ENCODE results near the gene MCEMP1. TPM values are rescaled to one million over a fixed set of nuclear protein-coding genes. Genes with fewer than 3 reads are reported as not detected.

Gene MCEMP1
- total RNA-seq, 1 experiment from 2014 or later = 0.44 TPM

DNA sequence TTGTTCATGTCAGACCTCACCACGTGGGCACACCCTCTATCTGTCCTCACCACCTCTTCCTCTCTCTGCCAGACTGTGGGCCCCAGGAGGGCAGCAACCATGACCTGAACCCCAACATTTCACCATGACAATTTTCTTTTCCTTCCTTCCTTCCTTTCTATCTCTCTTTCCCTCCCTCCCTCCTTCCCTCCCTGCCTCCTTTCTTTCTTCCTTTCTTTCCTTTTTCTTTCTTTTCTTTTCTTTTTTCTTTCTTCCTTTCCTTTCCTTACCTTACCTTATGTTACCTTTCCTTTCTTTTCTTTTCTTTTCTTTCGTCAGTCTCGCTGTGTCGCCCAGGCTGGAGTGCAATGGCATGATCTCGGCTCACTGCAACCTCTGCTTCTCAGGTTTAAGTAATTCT is 33.7 kb downstream of the MCEMP1 start:
- Mint-ChIP-seq H3K27me3 (ENCODE audit: insufficient read depth, unreplicated experiment) (peaks cover 16% of the 10 kb centered on the region), H3K36me3 (ENCODE audit: insufficient read depth, unreplicated experiment) (no peaks in the 10 kb centered on the region), H3K9me3 (ENCODE audit: unreplicated experiment) (no peaks in the 10 kb centered on the region), H3K4me1 (ENCODE audit: insufficient read depth, unreplicated experiment) (no peaks in the 10 kb centered on the region), H3K4me3 (ENCODE audit: unreplicated experiment) (no peak overlapping the region), H3K27ac (ENCODE audit: low read depth, unreplicated experiment) (no peak overlapping the region)
- intact Hi-C loops (cut with micrococcal nuclease) = no loop called here
- ChIA-PET CTCF (interaction anchor here (0.6 to 1.0 kb wide), 2 partner anchors 142 to 563 kb away, joined by 3 to 4 read pairs; no protein-coding TSS in a partner anchor), POLR2A (no interaction called here)
- no TSS peak for BruUV-seq (replicated peaks)
- DNase-seq (ENCODE audit: unreplicated experiment) = no peak
- TF ChIP-seq, protein P1, sequence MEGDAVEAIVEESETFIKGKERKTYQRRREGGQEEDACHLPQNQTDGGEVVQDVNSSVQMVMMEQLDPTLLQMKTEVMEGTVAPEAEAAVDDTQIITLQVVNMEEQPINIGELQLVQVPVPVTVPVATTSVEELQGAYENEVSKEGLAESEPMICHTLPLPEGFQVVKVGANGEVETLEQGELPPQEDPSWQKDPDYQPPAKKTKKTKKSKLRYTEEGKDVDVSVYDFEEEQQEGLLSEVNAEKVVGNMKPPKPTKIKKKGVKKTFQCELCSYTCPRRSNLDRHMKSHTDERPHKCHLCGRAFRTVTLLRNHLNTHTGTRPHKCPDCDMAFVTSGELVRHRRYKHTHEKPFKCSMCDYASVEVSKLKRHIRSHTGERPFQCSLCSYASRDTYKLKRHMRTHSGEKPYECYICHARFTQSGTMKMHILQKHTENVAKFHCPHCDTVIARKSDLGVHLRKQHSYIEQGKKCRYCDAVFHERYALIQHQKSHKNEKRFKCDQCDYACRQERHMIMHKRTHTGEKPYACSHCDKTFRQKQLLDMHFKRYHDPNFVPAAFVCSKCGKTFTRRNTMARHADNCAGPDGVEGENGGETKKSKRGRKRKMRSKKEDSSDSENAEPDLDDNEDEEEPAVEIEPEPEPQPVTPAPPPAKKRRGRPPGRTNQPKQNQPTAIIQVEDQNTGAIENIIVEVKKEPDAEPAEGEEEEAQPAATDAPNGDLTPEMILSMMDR (IDR thresholded peaks at IDR 0.05; ENCODE audit: unreplicated experiment) = no peak

DNA sequence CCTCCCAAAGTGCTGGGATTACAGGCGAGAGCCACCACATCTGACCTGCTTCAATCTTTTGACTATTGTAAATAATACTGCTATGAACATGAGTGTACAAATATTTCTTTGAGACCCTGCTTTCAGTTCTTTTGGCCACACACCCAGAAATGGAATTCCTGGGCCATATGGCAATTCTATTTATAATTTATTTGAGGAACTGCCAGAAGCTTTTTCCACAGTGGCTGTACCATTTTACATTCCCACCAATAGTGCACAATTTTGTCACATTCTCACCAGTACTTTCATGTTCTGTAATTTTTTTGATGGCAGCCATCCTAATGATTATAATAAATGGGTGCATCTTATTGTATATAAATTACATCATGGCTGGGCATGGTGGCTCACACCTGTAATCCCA is 38.8 kb downstream of the MCEMP1 start:
- CTCF ChIA-PET = no interaction called here
- TF ChIP-seq, protein P1 (IDR thresholded peaks at IDR 0.05; ENCODE audit: unreplicated experiment) = no peak
- Mint-ChIP-seq H3K27me3 (ENCODE audit: insufficient read depth, unreplicated experiment) (no peaks in the 10 kb centered on the region), H3K9me3 (ENCODE audit: unreplicated experiment) (no peaks in the 10 kb centered on the region), H3K36me3 (ENCODE audit: insufficient read depth, unreplicated experiment) (no peaks in the 10 kb centered on the region), H3K27ac (ENCODE audit: low read depth, unreplicated experiment) (no peak overlapping the region), H3K4me3 (ENCODE audit: unreplicated experiment) (no peak overlapping the region), H3K4me1 (ENCODE audit: insufficient read depth, unreplicated experiment) (no peaks in the 10 kb centered on the region)
- POLR2A ChIA-PET = no interaction called here
- DNase-seq (ENCODE audit: unreplicated experiment) = no peak
- no TSS peak for BruUV-seq (replicated peaks)
- intact Hi-C loops (cut with micrococcal nuclease) = no loop called here

DNA sequence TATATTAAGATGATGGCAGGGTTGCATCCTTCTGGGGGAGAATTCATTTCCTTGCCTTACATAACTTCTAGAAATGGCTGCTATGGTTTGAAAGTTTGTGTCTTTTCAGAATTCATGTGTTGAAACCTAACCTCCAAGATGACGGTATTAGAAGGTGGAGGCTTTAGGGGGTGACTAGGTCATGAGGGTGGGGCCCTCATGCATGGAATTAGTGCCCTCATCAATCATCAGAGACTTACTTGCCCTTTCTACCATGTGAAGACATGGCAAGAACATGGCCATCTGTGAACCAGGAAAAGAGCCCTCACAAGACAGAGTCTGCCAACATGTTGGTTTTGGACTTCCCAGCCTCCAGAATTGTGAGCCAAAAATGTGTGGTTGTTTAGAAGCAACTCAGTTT is 39.9 kb downstream of the MCEMP1 start:
- DNase-seq (ENCODE audit: unreplicated experiment) = no peak
- intact Hi-C loops (cut with micrococcal nuclease) = no loop called here
- H3K27me3 Mint-ChIP-seq (ENCODE audit: insufficient read depth, unreplicated experiment) = no peaks in the 10 kb centered on the region
- ChIA-PET POLR2A (no interaction called here), CTCF (interaction anchor here (0.6 kb wide), 1 partner anchor 885 kb away, joined by 3 read pairs; no protein-coding TSS in a partner anchor)
- TF ChIP-seq, protein P1 (IDR thresholded peaks at IDR 0.05; ENCODE audit: unreplicated experiment) = no peak
- no TSS peak for BruUV-seq (replicated peaks)
- no peaks in the 10 kb centered on the region for H3K4me1 Mint-ChIP-seq (ENCODE audit: insufficient read depth, unreplicated experiment)
- H3K36me3 Mint-ChIP-seq (ENCODE audit: insufficient read depth, unreplicated experiment) = no peaks in the 10 kb centered on the region
- H3K4me3 Mint-ChIP-seq (ENCODE audit: unreplicated experiment) = no peak overlapping the region
- H3K27ac Mint-ChIP-seq (ENCODE audit: low read depth, unreplicated experiment) = no peak overlapping the region
- H3K9me3 Mint-ChIP-seq (ENCODE audit: unreplicated experiment) = no peaks in the 10 kb centered on the region

DNA sequence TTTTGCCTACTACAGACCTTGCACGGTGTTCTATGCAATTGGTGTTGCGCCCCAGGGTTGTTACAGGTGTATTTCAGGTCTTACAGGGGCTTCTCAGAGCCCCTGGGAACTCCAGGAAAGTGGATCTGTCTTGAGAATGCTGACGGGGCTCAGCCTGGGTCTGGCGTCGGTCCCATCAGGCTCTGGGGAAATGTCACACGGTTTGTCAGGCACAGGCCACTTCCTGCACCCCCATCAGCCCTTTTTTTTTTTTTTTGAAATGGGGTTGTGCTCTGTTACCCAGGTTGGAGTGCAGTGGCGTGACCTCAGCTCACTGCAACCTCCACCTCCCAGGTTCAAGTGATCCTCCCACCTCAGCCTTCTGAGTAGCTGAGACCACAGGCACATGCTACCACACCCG is 41.8 kb downstream of the MCEMP1 start:
- ChIA-PET CTCF (interaction anchor here (0.7 to 1.1 kb wide), 2 partner anchors 15 to 364 kb away, joined by 3 to 5 read pairs; no protein-coding TSS in a partner anchor), POLR2A (no interaction called here)
- DNase-seq (ENCODE audit: unreplicated experiment) = no peak
- Mint-ChIP-seq H3K9me3 (ENCODE audit: unreplicated experiment) (no peaks in the 10 kb centered on the region), H3K27ac (ENCODE audit: low read depth, unreplicated experiment) (no peak overlapping the region), H3K4me3 (ENCODE audit: unreplicated experiment) (no peak overlapping the region), H3K36me3 (ENCODE audit: insufficient read depth, unreplicated experiment) (no peaks in the 10 kb centered on the region), H3K27me3 (ENCODE audit: insufficient read depth, unreplicated experiment) (no peaks in the 10 kb centered on the region), H3K4me1 (ENCODE audit: insufficient read depth, unreplicated experiment) (no peaks in the 10 kb centered on the region)
- BruUV-seq (replicated peaks) = no TSS peak
- TF ChIP-seq, protein P1 (IDR thresholded peaks at IDR 0.05; ENCODE audit: unreplicated experiment) = no peak
- intact Hi-C loops (cut with micrococcal nuclease) = no loop called here

Measured in MCF 10A (cell line).